Lower leg skin (tissue), 3 donors: ENCODE data around the gene IL33.

ENCODE experiments used
- POLR2A ChIP-seq, 2 donors: fragments of 450-650 bp; IDR thresholded peaks; one replicate each; pipeline ENCODE4 v1.6.1; 2016 to 2017; ENCODE audit warnings: antibody characterized with exemption in 2 of 2, mild to moderate bottlenecking in 1 of 2, moderate library complexity in 1 of 2
- TF ChIP-seq, protein P1 (sequence below), 3 donors: fragments of 450-650 bp; IDR thresholded peaks; one replicate each; pipeline ENCODE4 v1.5.1; 2016; ENCODE audit warnings: antibody characterized with exemption in 3 of 3, mild to moderate bottlenecking in 3 of 3, moderate library complexity in 2 of 3

DNA sequence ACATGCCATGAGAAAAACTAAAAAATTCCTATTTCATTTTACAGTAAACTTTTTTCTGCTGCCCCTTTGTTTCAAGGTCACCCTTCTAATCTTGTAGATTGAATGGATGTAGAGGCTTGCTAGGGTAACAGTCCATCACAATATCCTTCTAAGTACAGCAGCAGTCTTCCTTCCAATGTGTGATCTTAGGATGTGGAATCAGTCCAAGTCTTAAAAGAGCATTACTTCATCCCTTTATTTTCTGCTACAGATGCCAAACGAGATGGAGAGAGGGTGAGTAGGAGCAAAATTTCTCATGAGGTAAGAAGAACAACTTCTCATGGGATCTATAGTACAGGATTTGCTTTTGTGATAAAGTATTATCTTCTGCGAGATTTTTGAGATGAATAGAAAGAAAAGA lies 704 bp upstream of the IL33 start:
- TF ChIP-seq, protein P1, sequence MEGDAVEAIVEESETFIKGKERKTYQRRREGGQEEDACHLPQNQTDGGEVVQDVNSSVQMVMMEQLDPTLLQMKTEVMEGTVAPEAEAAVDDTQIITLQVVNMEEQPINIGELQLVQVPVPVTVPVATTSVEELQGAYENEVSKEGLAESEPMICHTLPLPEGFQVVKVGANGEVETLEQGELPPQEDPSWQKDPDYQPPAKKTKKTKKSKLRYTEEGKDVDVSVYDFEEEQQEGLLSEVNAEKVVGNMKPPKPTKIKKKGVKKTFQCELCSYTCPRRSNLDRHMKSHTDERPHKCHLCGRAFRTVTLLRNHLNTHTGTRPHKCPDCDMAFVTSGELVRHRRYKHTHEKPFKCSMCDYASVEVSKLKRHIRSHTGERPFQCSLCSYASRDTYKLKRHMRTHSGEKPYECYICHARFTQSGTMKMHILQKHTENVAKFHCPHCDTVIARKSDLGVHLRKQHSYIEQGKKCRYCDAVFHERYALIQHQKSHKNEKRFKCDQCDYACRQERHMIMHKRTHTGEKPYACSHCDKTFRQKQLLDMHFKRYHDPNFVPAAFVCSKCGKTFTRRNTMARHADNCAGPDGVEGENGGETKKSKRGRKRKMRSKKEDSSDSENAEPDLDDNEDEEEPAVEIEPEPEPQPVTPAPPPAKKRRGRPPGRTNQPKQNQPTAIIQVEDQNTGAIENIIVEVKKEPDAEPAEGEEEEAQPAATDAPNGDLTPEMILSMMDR (IDR thresholded peaks at IDR 0.05), result no peak
- no peak for TF ChIP-seq POLR2A (IDR thresholded peaks at IDR 0.05)
